NCI-H146 treated with DMSO at 0.1 percent for 48 hours (cell line): Measurements from ENCODE around the gene CACNA2D2.

ENCODE experiments used
- DNase-seq: peaks from one replicate; lab custom pipeline; 2025; ENCODE audit not compliant: unreplicated experiment; lab: John Stamatoyannopoulos, UW

Gene CACNA2D2

DNA sequence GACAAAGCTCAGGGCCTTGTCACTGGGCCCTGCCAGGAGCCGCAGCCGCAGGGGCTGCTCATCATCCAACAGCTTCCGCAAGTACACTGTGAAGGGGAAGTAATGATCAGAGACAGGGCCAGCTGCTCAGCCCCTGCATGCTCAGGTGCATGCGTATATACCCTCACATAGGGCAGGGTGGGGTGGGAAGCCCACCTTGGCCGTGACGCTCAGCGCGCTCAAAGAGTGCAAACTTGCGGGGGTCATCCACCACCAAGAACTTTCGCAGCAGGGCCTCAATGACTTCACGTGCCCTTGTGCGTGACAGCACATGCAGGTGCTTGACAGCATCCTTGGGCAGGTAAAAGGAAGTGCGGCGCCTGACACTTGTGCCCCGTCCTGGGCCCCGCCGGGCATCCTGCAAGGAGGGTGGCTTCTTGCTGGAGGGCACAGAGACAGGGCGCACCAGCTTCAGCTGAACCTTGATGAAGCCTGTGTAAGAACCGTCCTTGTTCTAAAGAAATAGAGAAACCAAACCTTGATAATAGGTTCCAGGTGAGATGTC lies 172.0 kb downstream of the CACNA2D2 start:
- no peak for DNase-seq

DNA sequence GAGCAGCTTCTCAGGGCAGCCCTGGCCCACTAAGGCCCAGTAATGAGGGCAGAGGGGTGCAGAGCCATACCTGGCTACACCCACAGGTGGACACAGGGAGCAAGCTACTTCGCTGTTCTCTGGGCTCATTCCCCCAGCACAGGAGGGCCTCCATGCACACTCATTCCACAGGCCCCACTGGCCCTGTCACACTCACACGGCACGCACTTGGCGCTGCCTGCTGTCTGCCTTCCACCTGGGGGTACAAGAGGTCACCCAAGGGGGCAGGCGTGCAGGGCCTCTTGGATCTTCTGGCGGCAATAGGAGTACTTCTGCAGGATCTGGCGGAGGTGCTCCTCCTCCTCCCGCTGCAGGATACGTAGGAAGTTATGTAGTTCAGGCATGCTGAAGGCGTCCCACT lies 173.1 kb downstream of the CACNA2D2 start:
- no peak for DNase-seq

DNA sequence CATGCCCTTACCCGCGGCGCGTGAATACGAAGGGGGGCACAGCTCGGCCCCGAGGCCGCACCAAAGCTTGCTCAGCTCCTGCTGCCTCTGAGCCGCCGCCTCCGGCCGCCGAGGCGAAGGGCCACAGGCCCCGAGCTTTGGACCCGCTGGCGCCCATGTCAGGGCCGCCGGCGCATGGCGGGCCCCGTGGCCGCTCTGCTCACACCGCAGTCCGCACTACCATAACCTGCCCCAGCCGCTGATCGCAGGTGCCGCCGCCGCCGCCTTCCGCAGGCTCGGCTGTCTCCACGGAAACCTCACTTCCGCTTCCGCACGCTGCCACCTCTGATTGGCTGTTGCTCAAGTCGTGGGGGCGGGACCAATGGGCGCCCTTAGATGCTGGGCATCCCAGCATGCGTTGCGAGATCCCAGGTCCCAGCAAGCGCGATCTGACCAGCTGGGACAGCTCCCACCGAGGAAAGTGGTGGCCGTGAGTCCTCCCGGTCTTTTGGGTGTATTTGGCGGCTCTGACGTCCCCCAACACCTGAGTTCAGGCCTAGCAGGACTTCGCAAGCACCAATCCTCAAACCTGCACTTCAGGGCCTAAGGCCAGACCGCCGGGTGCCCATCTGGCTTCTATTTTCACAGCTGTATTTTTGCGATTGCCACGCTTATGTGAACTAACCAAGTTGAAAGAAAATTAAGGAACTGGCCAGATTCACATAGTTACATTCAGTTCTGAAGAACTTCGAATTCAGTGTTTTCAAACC lies 175.3 kb downstream of the CACNA2D2 start, which contains the start of gene TUSC2:
Gene TUSC2 (minus strand): TSS at position 281 of the 749 bp plus-strand sequence. CDS start 124 bp downstream, at position 157.
- peak; percentile 78 for DNase-seq

DNA sequence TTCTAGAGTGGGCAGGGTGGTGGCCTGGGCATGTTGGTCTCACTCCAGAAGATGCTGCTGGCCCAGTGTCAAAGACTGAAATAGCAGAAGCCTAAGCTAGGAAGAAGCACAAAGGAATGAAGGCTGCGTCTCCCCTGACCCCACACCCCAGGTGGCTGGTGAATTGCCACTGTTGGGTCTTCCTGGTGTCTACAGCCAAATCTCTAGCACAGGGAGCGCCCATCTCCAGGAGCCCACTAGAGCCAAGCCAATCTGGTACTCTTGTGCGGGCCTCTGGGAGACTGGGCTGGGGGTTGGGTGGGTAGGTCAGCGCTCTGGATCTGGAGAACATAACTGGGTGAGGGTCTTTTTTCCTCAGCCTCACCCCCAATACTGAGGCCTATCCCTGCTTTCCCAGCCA lies 176.3 kb downstream of the CACNA2D2 start:
- no peak for DNase-seq

DNA sequence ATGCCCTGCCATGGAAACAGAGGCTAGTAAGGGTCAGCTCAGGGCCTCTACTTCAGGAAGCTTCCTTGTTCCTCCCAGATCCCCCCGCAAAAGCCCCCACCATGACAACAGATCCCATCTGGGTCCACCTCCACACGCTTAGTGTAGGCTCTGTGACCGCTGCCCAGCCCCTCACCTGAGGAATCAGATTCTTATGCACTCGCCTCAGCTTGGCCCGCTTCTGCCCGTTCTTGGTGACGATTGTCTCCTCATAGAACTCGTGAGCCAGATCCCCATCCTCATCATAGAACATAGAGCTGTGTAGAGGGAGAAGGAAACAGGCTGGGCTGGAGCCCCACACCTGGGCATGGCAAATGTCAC lies 177.3 kb downstream of the CACNA2D2 start:
- DNase-seq: no peak

DNA sequence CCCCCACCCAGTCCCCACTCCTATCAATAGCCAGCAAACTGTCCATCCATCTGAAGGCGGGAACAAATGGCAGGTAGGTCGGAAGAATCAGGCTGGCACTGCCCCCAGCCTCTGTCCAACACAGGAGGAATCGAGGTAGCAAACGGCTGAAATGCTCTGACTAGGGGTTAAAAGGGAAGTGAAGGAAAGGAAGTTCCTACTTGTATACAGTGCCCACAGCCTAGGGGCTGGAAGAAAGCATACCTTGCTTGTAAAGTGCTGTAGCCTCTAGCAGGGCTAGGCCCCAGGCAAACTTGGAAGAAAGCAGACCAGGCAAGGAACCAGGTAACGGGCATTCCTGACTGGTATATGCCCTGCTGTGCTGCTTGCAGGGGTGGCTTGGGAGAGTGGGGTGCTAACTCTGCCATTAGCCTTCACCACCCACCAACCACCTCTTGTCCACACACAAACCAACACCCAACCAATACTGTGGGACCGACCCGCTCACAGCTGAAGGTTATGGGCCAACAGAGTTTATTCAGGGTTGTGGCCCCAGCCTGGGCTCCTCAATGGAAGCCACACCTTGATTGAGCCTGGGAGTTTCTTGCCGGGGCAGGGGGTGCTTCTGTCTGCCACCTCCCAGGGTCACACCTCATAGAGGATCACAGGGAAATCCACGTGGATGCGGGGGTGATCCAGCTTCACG lies 177.8 kb downstream of the CACNA2D2 start:
- no peak for DNase-seq

DNA sequence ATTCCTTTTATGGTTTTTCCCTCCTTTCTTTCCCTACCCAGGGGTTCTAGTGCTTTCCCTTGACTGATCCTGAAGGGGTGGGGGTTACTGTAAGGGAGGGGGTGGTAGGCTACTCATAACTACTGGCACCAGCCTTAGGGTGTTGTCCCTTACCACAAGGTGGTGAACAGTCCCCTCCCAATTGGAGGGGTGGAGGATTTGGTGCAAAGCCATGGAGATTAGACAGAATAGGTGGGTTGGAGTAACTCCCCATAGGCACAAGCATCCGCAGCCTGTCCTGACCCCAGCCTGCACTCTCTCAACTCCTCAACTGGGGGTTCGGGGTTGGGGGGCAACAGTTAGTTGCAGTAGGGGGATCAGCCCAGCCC lies 178.3 kb downstream of the CACNA2D2 start:
- no peak for DNase-seq

DNA sequence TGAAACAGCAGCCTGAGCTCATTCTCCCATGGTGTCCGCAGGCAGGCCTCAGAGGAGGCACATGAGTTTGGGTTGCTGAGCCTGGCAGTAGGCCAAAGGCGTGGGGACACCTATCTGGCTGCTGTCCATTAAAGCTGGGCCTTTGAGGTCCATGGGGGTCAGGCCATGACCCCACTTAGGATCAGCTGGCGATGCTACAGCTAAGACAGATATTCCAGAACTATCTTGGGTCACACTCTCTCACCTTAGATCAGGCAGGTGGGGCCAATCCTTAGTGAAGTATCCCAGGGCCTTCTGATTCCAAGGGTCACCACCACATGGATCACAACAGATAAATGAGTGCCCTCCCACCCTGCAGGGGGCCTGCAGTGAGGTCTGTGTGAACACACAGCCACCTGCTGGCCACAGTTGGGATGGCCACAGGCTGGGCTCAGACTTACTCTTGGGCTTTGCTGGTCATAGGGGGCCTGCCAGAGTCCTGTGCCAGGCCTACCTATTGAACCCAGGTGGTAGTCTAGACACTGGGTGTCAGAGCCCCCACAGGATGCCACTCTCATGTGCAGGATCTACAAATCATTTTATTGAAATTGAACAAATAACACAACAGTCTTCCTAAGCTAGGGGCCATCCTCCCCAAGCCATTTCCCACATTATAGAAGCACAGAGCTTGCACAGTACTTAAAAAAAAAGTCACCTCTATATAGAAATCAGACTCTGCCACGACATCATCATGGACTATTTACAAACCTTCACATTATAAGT lies 178.9 kb downstream of the CACNA2D2 start:
- DNase-seq: peak; percentile 1

DNA sequence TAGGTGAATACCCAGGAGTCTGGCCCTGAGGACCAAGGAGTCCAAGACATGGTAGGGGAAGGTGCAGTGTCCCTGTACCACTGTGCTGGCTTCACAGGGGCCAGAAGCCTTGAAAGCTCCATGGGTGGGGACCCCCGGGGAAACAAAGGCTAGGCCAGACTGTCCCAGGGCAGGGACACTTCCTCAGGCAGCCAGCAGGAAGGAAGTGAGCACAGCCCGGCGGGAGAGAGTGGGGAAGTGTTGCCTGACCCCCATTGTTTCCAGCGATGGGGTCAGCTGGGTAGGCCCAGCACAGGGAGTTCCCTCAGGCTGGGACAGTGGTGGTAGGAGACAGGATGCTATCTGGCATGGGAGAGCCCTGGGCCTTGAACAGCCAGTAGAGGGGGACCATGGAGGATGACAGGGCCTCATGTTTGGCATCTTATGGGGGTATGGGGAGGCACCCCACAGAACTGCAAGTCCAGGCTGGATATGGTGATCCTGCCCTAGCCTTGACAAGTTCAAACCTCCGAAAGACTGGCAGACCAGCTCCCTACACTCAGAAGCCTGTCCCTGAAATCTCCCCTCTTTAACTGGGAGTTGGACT lies 179.7 kb downstream of the CACNA2D2 start:
- DNase-seq: no peak

DNA sequence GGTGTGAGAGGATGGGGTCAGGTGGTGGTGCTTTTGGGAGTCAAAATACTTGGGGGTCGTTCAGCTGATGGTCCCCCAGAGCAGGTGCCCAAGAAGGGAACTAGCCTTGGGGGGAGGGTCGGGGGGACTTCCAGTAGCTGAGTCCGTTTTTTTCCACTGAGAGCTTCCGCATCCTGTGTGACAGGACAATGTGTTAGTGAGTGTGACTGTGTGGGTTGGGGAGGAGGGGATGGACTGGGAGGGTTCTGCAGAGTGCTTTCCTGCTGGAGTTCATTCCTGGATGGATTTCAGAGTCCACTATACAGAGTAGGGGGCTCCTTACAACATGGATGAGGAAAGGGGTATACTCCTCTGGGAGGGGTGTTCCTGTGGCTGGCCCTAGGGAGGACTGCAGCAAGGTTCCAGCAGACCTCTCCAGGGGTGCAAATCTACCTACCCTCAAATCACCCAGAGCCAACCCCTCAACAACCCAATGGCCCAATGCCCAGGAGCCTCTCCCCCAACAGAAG lies 180.3 kb downstream of the CACNA2D2 start:
- DNase-seq: no peak

DNA sequence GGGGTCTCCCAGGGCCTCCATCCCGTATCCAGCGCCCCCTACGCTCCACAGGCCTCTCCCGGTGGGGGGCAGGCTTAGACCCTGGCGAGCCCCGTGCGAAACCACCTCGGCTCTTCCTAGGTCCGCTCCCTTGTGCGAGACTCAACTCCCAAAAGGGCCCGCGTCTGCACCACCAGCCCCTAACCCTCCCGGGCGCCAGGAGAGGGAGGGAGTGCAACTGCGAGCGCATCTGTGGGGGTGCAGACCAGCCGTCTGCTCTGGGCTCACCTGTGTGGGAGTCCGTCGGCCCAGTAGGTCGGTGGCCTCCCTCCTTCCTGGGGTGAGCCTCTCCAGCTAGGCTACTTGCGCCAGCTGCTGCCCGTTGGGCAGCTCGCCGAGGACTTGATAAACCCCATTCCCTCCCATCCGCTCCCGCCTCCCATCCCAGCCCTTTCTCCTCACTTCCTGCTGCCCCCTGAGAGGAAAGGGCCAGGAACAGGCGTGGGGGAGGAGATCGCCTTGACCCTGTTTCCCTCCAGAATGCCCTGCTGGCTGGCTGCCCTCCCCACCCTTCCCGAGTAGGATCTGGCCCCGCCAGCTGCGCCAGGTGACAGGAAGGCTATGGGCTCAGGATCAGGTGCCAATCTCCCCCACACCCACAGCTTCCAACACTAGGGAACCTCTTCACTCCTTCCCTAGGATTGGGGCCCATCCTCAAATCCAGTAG lies 180.9 kb downstream of the CACNA2D2 start, which contains the start of gene HYAL2:
Gene HYAL2 (minus strand): TSS at position 360 of the 706 bp plus-strand sequence. CDS start 2,256 bp downstream, outside the sequence.
- DNase-seq: no peak

DNA sequence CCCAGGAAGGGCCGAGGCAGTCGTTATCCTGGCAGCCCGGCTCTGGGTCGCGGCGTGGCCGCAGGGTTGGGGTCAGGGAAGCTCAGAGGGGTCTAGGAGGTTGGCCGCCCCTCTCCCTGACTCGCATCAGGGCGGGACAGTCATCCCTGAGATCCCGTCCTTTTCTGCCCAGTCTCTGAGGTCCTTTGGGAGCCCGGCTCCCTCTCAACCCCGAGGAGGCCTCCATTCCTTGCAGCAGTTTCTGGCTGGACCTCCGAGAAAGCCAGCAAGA lies 181.4 kb downstream of the CACNA2D2 start:
- DNase-seq: no peak

DNA sequence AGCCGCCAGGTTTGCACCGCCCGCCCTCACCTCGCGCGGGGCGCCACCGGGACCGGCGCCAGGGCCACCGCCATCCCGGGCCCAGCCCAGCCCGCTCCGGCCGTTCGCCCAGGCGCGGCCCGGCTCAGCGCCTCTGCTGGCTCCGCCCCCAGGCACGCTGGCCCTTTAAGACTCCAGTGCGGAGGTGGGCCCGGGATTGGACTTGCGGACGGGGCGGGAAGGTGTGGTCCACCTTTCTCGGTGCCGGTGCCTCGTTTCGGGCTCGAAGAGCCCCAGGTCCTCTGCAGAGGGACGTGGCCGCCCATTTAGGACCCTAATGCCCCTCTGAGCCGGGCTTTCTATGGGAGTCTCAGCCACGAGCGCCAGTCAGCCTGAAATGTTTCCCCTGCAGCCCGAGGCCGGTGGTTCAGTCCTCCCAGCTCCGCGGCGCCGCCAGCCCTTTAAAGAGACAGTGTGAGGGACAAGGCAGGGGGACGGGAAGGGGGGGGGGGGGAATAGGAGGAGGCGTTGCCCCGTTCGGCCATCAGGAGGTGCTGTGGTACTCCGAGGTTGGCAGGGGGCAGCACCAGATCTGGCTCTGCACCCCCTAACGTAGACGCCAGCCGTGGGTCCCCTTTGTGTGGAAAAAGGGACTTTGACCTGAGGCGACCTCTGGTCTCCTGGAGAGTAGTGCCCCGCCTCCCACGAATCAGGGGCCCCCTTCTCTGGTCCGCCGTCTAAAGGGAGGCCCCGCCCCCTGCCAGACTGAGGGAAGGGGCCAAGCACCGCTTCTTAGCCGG lies 181.9 kb downstream of the CACNA2D2 start:
- peak; percentile 52 for DNase-seq

DNA sequence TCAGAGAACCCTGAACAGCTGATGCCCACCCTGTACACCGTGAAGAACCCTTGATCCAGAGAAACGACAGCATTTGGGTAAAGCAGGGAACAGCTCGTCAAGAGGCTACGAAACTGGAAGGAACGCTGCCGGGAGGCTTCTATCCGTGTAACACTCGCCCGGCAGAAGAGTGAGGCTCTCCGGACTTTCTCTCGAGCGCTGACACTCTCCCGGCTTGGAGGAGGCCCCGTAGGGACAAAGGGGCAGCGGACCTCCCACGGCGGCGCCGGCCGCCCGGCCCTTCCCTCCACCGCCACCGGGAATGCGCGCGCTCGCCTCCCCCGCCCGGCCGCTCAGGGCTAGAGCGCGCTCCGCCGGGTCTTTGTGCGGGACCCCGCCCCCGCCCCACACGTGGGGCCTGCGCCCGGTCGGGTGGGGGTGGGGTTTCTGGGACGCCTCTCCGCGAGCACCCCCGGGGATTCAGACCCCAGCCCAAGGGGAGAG lies 182.5 kb downstream of the CACNA2D2 start:
- peak; percentile 25 for DNase-seq

DNA sequence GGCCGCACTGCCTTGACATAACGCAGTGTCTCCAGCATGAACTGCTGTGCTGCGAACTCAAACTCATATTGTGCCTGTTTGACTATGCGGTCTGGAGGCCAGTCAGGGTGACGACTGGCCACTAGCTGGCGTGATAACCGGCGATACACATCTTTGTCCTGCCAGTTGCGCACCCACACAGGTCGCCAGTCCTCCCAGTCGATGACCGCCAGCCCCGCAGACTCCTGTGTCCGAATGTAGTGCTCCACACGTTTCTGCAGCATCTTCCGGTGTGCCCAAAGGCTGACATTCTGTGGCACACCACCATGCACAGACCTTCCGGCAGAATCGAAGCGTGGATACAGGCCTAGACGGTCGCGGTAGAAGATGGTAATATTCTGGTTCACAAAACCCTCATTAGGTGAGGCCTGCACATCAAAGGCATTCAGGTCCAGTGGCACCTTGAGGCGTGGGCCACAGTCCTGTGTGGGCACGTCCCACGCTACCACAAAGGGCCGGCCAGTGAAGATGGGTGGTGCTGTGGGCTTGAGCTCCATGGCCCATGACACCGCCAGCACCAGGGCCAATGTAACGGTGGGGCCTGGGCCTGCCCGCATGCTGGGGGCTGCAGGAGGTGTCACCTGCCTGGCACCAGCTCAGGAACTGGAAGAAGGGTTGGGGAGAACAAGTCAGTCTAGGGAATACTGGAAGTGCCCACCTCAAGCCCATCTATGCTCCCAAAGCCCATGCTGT lies 183.4 kb downstream of the CACNA2D2 start:
- no peak for DNase-seq

DNA sequence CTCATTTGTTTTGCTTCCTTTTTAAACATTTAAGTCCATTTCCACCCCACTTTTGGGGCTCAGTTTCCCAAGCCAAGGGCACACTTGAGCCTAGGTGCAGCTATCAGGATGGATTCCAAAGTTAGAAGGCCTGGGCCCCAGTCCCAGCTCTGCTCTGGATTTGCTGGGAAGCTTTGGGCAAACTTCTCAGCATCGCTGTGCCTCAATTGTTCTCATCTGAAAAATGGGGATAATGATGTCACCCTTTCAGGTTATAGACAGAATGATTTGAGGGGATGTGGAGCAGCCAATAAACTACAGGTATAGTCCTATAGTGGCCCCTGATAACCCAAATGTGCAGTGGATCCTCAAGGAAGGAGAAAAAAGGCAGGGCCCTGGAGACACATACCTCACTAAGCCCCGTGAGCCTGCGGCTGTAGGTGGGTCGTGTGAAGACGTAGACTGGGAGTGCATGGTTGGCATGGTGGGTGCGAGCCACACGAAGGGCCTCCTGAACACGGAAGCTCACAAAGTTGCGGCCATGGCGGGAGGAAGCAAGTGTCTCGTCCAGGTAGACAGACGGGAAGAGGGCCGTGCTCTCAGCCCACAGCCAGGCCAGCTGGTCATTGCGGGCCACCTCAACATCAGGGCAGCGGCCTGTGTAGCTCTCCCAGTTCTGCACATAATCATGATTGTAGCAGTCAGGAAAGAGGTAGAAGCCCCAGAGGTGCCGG lies 184.1 kb downstream of the CACNA2D2 start:
- DNase-seq: no peak

DNA sequence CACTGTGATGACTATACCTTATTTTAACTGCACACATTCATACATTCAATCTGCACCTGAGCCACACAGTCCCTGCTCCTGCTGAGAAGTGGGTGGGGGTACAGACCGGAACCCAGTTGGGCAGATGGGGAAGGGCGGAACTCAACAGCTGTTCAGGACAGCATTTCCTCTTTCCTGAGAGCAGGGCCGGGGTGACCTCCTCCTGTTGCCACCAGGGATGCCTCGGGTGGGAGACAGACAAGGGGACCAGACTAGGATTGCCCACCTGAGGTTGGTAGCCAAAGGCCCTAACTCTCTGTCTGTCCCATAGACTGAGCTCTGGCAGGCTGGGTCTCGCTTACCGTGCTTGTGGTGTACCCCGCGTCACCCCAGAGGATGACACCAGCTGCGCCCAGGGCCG lies 184.8 kb downstream of the CACNA2D2 start:
- no peak for DNase-seq

DNA sequence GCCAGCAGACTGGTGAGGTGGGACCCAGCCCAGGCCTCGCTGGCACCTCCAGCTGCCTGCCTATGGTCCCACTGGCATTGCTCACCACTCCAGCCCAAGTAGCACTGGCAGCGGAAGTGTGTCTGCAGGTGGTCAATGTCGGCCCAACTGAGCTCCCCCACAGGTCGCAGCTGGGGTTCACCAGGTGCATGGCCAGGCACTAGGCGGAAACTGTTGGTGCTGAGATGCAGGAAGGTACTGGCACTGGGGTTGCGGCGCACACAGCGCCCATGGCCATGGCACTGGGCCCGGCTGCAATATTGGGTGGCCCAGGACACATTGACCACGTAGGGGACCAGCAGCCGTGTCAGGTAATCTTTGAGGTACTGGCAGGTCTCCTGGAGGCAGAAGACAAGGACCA lies 185.3 kb downstream of the CACNA2D2 start:
- no peak for DNase-seq
